ENCODE results near the gene PPP1R9A.

PPP1R9A gene

DNA sequence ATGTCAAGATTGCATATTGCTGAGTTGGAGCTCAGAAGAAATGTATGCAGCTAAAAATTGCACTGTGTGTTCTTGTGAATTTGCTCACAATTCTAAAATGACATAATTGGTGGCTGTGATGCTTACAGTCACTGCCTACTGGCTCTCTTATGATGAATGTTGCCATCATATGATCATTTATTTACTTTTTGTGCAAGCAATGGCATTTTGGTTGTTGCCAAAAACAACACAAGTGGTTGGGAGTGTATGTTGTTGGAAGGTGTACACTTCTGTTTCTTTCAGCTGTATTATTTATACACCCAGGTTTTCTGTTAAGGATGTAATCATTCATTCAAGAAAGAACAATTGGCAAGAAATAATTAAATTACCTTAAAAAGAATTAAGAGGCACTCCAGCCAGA is 388.0 kb downstream of the PPP1R9A start:
- ATAC-seq (ENCODE audit: insufficient read depth, low read depth), result no peak
- Histone ChIP-seq H3K79me2 (ENCODE audit: insufficient read depth, low read length) (no peaks in the 10 kb centered on the region), H3K27me3 (ENCODE audit: insufficient read depth, low read length, poor library complexity) (no peaks in the 10 kb centered on the region), H3K9ac (ENCODE audit: low read depth, low read length) (no peak overlapping the region), H3K36me3 (ENCODE audit: insufficient read depth, low read length) (no peaks in the 10 kb centered on the region), H3K4me2 (ENCODE audit: insufficient read depth, low read length) (no peak overlapping the region), H3K9me3 (ENCODE audit: insufficient read depth, low read length, severe bottlenecking) (no peaks in the 10 kb centered on the region), H4K20me1 (ENCODE audit: insufficient read depth, low read length) (no peaks in the 10 kb centered on the region), H3K4me3 (ENCODE audit: low read depth in 1 of 2, low read length in 2 of 2) (no peak overlapping the region), H3K4me1 (ENCODE audit: insufficient read depth, low read length) (no peaks in the 10 kb centered on the region), H2AFZ (ENCODE audit: low read depth, low read length) (no peak overlapping the region), H3K27ac (ENCODE audit: low read length) (no peak overlapping the region)
- no peak for DNase-seq
- TF ChIP-seq EZH2 (IDR thresholded peaks at IDR 0.05; ENCODE audit: borderline replicate concordance, low read depth, low read length, severe bottlenecking), result no peak
- TF ChIP-seq, protein P1, sequence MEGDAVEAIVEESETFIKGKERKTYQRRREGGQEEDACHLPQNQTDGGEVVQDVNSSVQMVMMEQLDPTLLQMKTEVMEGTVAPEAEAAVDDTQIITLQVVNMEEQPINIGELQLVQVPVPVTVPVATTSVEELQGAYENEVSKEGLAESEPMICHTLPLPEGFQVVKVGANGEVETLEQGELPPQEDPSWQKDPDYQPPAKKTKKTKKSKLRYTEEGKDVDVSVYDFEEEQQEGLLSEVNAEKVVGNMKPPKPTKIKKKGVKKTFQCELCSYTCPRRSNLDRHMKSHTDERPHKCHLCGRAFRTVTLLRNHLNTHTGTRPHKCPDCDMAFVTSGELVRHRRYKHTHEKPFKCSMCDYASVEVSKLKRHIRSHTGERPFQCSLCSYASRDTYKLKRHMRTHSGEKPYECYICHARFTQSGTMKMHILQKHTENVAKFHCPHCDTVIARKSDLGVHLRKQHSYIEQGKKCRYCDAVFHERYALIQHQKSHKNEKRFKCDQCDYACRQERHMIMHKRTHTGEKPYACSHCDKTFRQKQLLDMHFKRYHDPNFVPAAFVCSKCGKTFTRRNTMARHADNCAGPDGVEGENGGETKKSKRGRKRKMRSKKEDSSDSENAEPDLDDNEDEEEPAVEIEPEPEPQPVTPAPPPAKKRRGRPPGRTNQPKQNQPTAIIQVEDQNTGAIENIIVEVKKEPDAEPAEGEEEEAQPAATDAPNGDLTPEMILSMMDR (IDR thresholded peaks at IDR 0.05; ENCODE audit: borderline replicate concordance, extremely low read depth, low read length, poor library complexity, severe bottlenecking), result no peak

DNA sequence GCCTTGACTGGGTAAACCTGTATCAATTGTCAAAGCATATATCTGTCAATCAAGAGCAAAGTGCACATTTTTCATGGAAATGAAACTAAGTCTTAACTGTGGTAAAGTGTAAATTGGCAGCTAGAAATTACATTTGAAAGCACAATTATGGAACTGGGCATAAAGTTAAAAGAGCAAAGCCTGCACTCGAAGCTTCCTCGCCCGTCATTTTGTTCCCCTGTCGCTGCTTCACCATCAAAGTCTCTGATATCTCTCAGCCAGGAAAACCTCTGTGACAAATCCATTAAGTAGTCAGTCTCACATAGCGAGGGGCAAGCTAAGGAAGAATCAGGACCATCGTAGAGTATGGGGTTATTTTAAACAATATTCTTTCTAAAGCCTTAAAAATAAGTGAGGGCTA is 389.1 kb downstream of the PPP1R9A start:
- Histone ChIP-seq H3K9me3 (ENCODE audit: insufficient read depth, low read length, severe bottlenecking) (no peaks in the 10 kb centered on the region), H3K79me2 (ENCODE audit: insufficient read depth, low read length) (no peaks in the 10 kb centered on the region), H2AFZ (ENCODE audit: low read depth, low read length) (no peak overlapping the region), H3K4me2 (ENCODE audit: insufficient read depth, low read length) (no peak overlapping the region), H3K4me1 (ENCODE audit: insufficient read depth, low read length) (no peaks in the 10 kb centered on the region), H3K27me3 (ENCODE audit: insufficient read depth, low read length, poor library complexity) (no peaks in the 10 kb centered on the region), H3K9ac (ENCODE audit: low read depth, low read length) (no peak overlapping the region), H3K36me3 (ENCODE audit: insufficient read depth, low read length) (no peaks in the 10 kb centered on the region), H3K27ac (ENCODE audit: low read length) (no peak overlapping the region), H3K4me3 (ENCODE audit: low read depth in 1 of 2, low read length in 2 of 2) (no peak overlapping the region), H4K20me1 (ENCODE audit: insufficient read depth, low read length) (no peaks in the 10 kb centered on the region)
- TF ChIP-seq, protein P1 (IDR thresholded peaks at IDR 0.05; ENCODE audit: borderline replicate concordance, extremely low read depth, low read length, poor library complexity, severe bottlenecking), result no peak
- TF ChIP-seq EZH2 (IDR thresholded peaks at IDR 0.05; ENCODE audit: borderline replicate concordance, low read depth, low read length, severe bottlenecking), result no peak
- DNase-seq (no peak), ATAC-seq (ENCODE audit: insufficient read depth, low read depth) (no peak)

DNA sequence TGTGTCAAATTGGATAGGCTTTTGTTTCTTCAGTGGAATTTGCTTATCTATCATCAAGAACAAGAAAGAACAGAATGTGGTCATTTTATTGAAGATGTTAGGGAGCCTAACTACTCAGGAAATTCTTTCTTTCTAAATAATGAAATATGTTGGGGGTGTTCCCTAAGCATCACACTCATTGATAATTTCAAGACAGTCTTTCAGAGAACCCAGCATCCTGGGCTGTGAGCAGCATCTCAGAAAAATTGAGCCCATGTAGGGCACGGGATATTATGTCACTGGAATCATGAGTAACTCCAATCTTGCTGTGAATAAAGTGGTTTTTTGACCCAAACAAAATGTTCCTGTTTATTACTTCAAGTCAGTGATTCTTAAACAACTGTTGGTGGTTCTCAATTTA is 389.6 kb downstream of the PPP1R9A start:
- H3K27me3 ChIP-seq (ENCODE audit: insufficient read depth, low read length, poor library complexity), result no peaks in the 10 kb centered on the region
- no peaks in the 10 kb centered on the region for H4K20me1 ChIP-seq (ENCODE audit: insufficient read depth, low read length)
- DNase-seq (no peak), ATAC-seq (ENCODE audit: insufficient read depth, low read depth) (no peak)
- no peaks in the 10 kb centered on the region for H3K36me3 ChIP-seq (ENCODE audit: insufficient read depth, low read length)
- H3K27ac ChIP-seq (ENCODE audit: low read length), result no peak overlapping the region
- H3K4me3 ChIP-seq (ENCODE audit: low read depth in 1 of 2, low read length in 2 of 2), result no peak overlapping the region
- no peaks in the 10 kb centered on the region for H3K4me1 ChIP-seq (ENCODE audit: insufficient read depth, low read length)
- TF ChIP-seq EZH2 (IDR thresholded peaks at IDR 0.05; ENCODE audit: borderline replicate concordance, low read depth, low read length, severe bottlenecking), result no peak
- TF ChIP-seq, protein P1 (IDR thresholded peaks at IDR 0.05; ENCODE audit: borderline replicate concordance, extremely low read depth, low read length, poor library complexity, severe bottlenecking), result no peak
- H2AFZ ChIP-seq (ENCODE audit: low read depth, low read length), result no peak overlapping the region
- H3K4me2 ChIP-seq (ENCODE audit: insufficient read depth, low read length), result no peak overlapping the region
- no peaks in the 10 kb centered on the region for H3K9me3 ChIP-seq (ENCODE audit: insufficient read depth, low read length, severe bottlenecking)
- no peak overlapping the region for H3K9ac ChIP-seq (ENCODE audit: low read depth, low read length)
- no peaks in the 10 kb centered on the region for H3K79me2 ChIP-seq (ENCODE audit: insufficient read depth, low read length)

DNA sequence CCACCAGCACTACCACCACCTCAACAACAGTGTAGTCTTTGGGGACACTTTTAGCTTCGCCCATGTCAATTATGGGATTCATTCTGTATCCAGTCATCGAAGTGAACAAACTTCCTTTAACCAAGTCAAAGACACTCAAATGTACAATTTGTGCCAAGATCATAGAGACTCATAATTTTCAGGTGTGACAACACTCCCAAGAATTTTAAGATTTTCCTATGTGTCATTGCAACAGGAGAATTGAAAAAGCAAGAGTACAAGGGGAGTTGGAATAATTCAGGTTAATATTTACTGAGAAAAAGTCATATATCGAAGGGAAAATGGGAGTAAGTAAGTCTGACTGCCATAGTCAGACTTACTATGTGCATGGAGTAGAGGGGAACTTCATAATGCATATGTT is 390.7 kb downstream of the PPP1R9A start:
- H3K4me3 ChIP-seq (ENCODE audit: low read depth in 1 of 2, low read length in 2 of 2), result no peak overlapping the region
- H4K20me1 ChIP-seq (ENCODE audit: insufficient read depth, low read length), result no peaks in the 10 kb centered on the region
- no peak overlapping the region for H3K27ac ChIP-seq (ENCODE audit: low read length)
- no peak overlapping the region for H2AFZ ChIP-seq (ENCODE audit: low read depth, low read length)
- H3K4me2 ChIP-seq (ENCODE audit: insufficient read depth, low read length), result no peak overlapping the region
- H3K9me3 ChIP-seq (ENCODE audit: insufficient read depth, low read length, severe bottlenecking), result no peaks in the 10 kb centered on the region
- no peak for ATAC-seq (ENCODE audit: insufficient read depth, low read depth)
- no peaks in the 10 kb centered on the region for H3K27me3 ChIP-seq (ENCODE audit: insufficient read depth, low read length, poor library complexity)
- no peaks in the 10 kb centered on the region for H3K4me1 ChIP-seq (ENCODE audit: insufficient read depth, low read length)
- DNase-seq, result no peak
- TF ChIP-seq, protein P1 (IDR thresholded peaks at IDR 0.05; ENCODE audit: borderline replicate concordance, extremely low read depth, low read length, poor library complexity, severe bottlenecking), result no peak
- no peak for TF ChIP-seq EZH2 (IDR thresholded peaks at IDR 0.05; ENCODE audit: borderline replicate concordance, low read depth, low read length, severe bottlenecking)
- H3K9ac ChIP-seq (ENCODE audit: low read depth, low read length), result no peak overlapping the region
- no peaks in the 10 kb centered on the region for H3K36me3 ChIP-seq (ENCODE audit: insufficient read depth, low read length)
- no peaks in the 10 kb centered on the region for H3K79me2 ChIP-seq (ENCODE audit: insufficient read depth, low read length)
